NCI-H748 (cell line): Measurements from ENCODE around the gene HOGA1.
"Not testable (repeated sequence)": the region's sequence is repeated elsewhere in the genome, so short reads cannot be mapped to it uniquely, and the experiment has no call there.

Experiments used
- DNase-seq: peaks from one replicate; lab custom pipeline; 2025; ENCODE audit not compliant: unreplicated experiment; lab: John Stamatoyannopoulos, UW

Gene HOGA1

GRCh38 chr10:97607095-97607636 lies 23.0 kb downstream of the HOGA1 start:
- no peak for DNase-seq

GRCh38 chr10:97608991-97609561 lies 24.9 kb downstream of the HOGA1 start:
- DNase-seq, result no peak

- no peak for DNase-seq
Observed at GRCh38 chr10:97611473-97611872, 27.3 kb downstream of the HOGA1 start.

- peak; percentile 6 for DNase-seq
Observed at GRCh38 chr10:97612386-97612785, 28.2 kb downstream of the HOGA1 start.

GRCh38 chr10:97618285-97618684 lies 34.1 kb downstream of the HOGA1 start:
- no peak for DNase-seq

GRCh38 chr10:97618733-97619132 lies 34.5 kb downstream of the HOGA1 start:
- DNase-seq, result no peak

- no peak for DNase-seq
Observed at GRCh38 chr10:97623277-97623676, 39.1 kb downstream of the HOGA1 start.

- DNase-seq, result no peak
Observed at GRCh38 chr10:97627731-97628130, 43.5 kb downstream of the HOGA1 start.

GRCh38 chr10:97628228-97628627 lies 44.0 kb downstream of the HOGA1 start:
- DNase-seq, result no peak

GRCh38 chr10:97629289-97629688 lies 45.1 kb downstream of the HOGA1 start:
- DNase-seq, result no peak

GRCh38 chr10:97631098-97631497 lies 46.9 kb downstream of the HOGA1 start:
- DNase-seq, result no peak

- DNase-seq, result peak; percentile 93
Observed at GRCh38 chr10:97632949-97633884, 49.0 kb downstream of the HOGA1 start, which contains the start of gene MORN4. TSS of gene MORN4 (minus strand) at chr10:97633500. CDS start at chr10:97619653, 13,847 bp downstream.

GRCh38 chr10:97633921-97634320 lies 49.7 kb downstream of the HOGA1 start:
- peak; percentile 15 for DNase-seq

GRCh38 chr10:97635577-97635976 lies 51.4 kb downstream of the HOGA1 start:
- DNase-seq, result no peak

- DNase-seq, result not testable (repeated sequence)
Observed at GRCh38 chr10:97639090-97639489, 54.9 kb downstream of the HOGA1 start.

GRCh38 chr10:97640174-97640867 lies 56.1 kb downstream of the HOGA1 start, which contains the start of gene PI4K2A:
TSS of gene PI4K2A (plus strand) at chr10:97640671. CDS start at chr10:97640743, 72 bp downstream.
- peak; percentile 97 for DNase-seq

GRCh38 chr10:97640868-97641811 lies 57.0 kb downstream of the HOGA1 start:
- peak; percentile 40 for DNase-seq

GRCh38 chr10:97642471-97643159 lies 58.4 kb downstream of the HOGA1 start:
- DNase-seq, result not testable (repeated sequence)

- peak; percentile 25 for DNase-seq
Observed at GRCh38 chr10:97643441-97643985, 59.3 kb downstream of the HOGA1 start.
